ENCODE results near the gene CLSTN1. TPM values are rescaled to one million over a fixed set of nuclear protein-coding genes. Genes with fewer than 3 reads are reported as not detected.
A peak's percentile ranks its signal among the peaks of the same experiment; 100 is the strongest.

Gene CLSTN1
- total and polyA plus RNA-seq, 8 donors, result 73.1 to 120 (median 107) TPM

DNA sequence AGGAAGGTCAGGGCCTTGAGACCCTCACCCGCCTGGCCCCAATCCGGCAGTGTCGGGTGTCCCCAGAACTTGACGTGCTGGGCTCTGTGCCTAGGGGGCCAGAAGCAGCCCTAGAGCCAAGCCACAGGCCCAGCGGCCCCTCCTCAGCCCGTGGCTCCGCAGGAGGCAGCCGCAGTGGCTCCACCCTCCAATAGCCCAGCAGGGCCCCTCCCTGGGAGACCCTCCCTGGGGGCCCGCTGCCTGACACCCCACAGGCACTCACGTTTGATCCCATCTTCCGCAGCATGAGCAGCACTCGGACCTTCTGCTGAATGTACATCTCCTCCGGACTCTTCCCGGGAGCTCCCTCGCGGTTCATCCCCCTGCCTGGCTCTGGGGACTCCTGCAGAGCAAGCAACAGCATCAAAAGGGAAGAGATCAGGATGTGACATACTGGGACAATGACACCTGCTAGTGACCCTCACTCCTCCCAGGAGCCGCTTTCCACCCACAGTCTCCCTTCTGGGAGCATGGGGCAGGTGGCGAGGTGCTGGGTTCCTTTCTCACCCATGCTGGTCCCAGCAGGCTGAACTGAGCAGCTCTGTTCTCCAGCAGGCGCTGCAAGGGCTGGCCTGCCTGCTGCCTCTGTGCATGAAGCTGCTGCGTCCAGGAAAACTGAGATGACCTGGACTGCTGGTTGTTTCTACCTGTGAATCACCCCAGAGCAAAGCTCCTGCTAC, 48.1 kb upstream of the CLSTN1 start:
- TF ChIP-seq, protein P1, sequence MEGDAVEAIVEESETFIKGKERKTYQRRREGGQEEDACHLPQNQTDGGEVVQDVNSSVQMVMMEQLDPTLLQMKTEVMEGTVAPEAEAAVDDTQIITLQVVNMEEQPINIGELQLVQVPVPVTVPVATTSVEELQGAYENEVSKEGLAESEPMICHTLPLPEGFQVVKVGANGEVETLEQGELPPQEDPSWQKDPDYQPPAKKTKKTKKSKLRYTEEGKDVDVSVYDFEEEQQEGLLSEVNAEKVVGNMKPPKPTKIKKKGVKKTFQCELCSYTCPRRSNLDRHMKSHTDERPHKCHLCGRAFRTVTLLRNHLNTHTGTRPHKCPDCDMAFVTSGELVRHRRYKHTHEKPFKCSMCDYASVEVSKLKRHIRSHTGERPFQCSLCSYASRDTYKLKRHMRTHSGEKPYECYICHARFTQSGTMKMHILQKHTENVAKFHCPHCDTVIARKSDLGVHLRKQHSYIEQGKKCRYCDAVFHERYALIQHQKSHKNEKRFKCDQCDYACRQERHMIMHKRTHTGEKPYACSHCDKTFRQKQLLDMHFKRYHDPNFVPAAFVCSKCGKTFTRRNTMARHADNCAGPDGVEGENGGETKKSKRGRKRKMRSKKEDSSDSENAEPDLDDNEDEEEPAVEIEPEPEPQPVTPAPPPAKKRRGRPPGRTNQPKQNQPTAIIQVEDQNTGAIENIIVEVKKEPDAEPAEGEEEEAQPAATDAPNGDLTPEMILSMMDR (IDR thresholded peaks at IDR 0.05), result no peak
- DNase-seq (no peak), ATAC-seq (no peak)
- Histone ChIP-seq H3K27ac (no peak overlapping the region), H3K4me1 (peaks cover 0 to 12% of the 10 kb centered on the region in 2 donors), H3K36me3 (peaks cover 0 to 39% of the 10 kb centered on the region in 2 donors), H3K27me3 (no peaks in the 10 kb centered on the region), H3K9me3 (no peaks in the 10 kb centered on the region), H3K4me3 (no peak overlapping the region)
- intact Hi-C loops (cut with DNase I), result loop anchor here in 1 of 2 donors (10.0 kb wide), 1 partner anchor 63 kb away; no protein-coding TSS in a partner anchor

- TF ChIP-seq, protein P1 (IDR thresholded peaks at IDR 0.05), result no peak
- H3K36me3 ChIP-seq, result peaks cover 0 to 39% of the 10 kb centered on the region in 2 donors
- no peak for ATAC-seq
- intact Hi-C loops (cut with DNase I), result loop anchor here in 1 of 2 donors (10.0 kb wide), 1 partner anchor 64 kb away; no protein-coding TSS in a partner anchor
- no peaks in the 10 kb centered on the region for H3K27me3 ChIP-seq
- H3K4me3 ChIP-seq, result no peak overlapping the region
- no peak for DNase-seq
- H3K4me1 ChIP-seq, result peaks cover 0 to 12% of the 10 kb centered on the region in 2 donors
- no peaks in the 10 kb centered on the region for H3K9me3 ChIP-seq
- no peak overlapping the region for H3K27ac ChIP-seq
Observed at GRCh38 chr1:9871021-9871420, 47.3 kb upstream of the CLSTN1 start.

GRCh38 chr1:9870572-9870971, 46.8 kb upstream of the CLSTN1 start:
- Histone ChIP-seq H3K27me3 (no peaks in the 10 kb centered on the region), H3K36me3 (peaks cover 0 to 39% of the 10 kb centered on the region in 2 donors), H3K4me3 (no peak overlapping the region), H3K9me3 (no peaks in the 10 kb centered on the region), H3K4me1 (peaks cover 0 to 12% of the 10 kb centered on the region in 2 donors), H3K27ac (no peak overlapping the region)
- DNase-seq (no peak), ATAC-seq (no peak)
- intact Hi-C loops (cut with DNase I), result loop anchor here in 1 of 2 donors (10.0 kb wide), 1 partner anchor 64 kb away; no protein-coding TSS in a partner anchor
- TF ChIP-seq, protein P1 (IDR thresholded peaks at IDR 0.05), result no peak

DNA sequence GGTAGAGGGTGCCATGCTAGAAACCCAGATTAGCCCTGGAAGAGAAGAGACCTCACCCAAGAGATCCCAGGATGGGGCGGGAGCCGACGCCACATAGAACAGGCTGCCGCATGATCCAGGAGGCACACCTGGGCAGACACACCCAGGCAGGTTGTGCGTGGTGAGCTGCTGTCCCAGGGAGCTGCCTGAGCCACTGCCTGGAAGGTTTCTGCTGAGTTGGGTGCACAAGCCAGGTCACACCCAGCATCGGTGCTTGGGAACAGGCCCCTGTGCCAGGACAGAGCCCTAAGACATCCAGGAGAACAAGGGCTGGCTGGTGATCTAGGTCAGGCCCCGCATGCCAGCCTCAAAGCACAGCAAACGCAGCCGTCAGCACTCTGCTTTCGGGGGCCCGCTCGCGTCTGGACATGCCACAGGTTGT, 46.1 kb upstream of the CLSTN1 start:
- no peak overlapping the region for H3K4me3 ChIP-seq

DNA sequence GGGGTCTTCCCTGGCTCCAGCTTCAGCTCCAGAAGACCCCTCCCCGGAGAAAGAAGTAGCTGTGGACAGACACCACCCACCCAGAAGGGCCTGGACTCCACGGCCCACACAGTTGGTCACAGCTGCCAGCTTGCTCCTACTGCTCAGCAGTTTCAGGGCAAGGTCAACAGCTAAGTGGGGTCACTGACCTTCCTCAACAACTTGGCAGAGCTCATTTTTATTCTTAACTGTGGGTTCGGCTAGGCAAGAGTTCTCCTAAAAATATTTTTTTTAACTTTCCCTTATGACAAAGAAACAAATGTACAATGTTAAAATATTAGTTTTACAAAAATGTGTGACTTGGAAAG, 44.5 kb upstream of the CLSTN1 start:
- H3K4me3 ChIP-seq, result no peak overlapping the region
- H3K36me3 ChIP-seq, result peaks cover 0 to 52% of the 10 kb centered on the region in 2 donors
- ATAC-seq (peak; percentile 8), DNase-seq (no peak)
- TF ChIP-seq, protein P1 (IDR thresholded peaks at IDR 0.05), result no peak
- H3K27me3 ChIP-seq, result no peaks in the 10 kb centered on the region
- H3K4me1 ChIP-seq, result no peaks in the 10 kb centered on the region
- intact Hi-C loops (cut with DNase I), result loop anchor here in 1 of 2 donors (5.0 to 10.0 kb wide), 2 partner anchors 81 to 243 kb away; no protein-coding TSS in a partner anchor
- no peaks in the 10 kb centered on the region for H3K9me3 ChIP-seq
- no peak overlapping the region for H3K27ac ChIP-seq

More for the DNA sequence above, 46.1 kb upstream of the CLSTN1 start:
- intact Hi-C loops (cut with DNase I), result loop anchor here in 1 of 2 donors (5.0 to 10.0 kb wide), 3 partner anchors 65 to 245 kb away; no protein-coding TSS in a partner anchor
- no peak for ATAC-seq
- Histone ChIP-seq H3K27me3 (no peaks in the 10 kb centered on the region), H3K9me3 (no peaks in the 10 kb centered on the region), H3K27ac (no peak overlapping the region), H3K4me1 (peaks cover 0 to 5% of the 10 kb centered on the region in 2 donors), H3K36me3 (peaks cover 0 to 40% of the 10 kb centered on the region in 2 donors)
- TF ChIP-seq, protein P1 (IDR thresholded peaks at IDR 0.05), result no peak
- DNase-seq, result no peak
